ENCODE results near the gene CAMKK1. TPM values are rescaled to one million over a fixed set of nuclear protein-coding genes. Genes with fewer than 3 reads are reported as not detected.

The CAMKK1 gene
- 3.2 and 5.1 TPM in 2 replicates for total RNA-seq

GRCh38 chr17:3893003-3893719 lies at the start of gene CAMKK1:
TSS of gene CAMKK1 (minus strand) at chr17:3893053. CDS start at chr17:3885687, 7,366 bp downstream.

GRCh38 chr17:3915995-3916696 lies 23.3 kb upstream of the CAMKK1 start, which contains the start of gene P2RX1:
TSS of gene P2RX1 (minus strand) at chr17:3916465. CDS start at chr17:3916225, 240 bp downstream.

DNA sequence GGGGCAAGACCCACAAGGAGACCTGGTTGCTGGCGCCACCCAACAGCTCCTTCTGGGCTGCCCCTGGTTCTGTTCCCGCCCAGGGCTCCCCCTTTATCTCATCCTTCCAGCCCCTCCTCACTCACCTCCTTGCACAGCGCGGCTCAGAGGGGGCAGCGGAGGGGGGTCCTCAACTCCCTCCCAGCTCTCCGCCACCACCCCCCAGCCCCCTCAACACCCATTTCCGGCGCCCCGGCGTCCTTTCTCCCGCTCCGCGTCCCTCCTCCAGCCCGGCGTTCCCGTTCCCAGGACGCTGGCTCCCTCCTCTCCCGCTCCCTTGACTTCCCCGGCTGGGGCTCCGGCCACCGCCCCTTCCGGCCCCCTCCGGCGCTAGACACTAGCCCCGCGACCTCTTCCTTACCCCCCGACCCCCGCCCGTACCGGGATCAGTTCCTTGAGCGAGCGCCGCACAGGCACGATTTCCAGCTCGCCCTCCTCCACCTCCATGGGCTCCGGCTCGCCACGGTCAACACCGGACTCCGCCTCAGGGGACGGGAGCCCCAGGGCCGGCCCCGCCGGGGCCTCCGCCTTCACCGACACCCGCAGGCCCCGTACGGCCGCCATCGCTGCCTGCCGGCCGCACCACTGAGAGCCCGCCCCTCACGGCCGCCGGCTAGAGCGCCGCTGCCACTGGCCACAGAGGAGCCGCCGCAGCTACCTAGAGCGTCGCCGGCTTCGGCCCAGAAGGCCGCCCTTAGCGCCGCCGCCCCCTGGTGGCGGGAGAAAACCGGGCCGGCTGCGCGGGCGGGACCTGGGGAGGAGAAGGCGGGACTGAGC lies 47.0 kb downstream of the CAMKK1 start, which contains the start of gene NCBP3:
NCBP3 (minus strand) TSS at position 626 of the 816 bp plus-strand sequence; CDS start at position 603, 23 bp downstream.

Other genes starting within 250 kb of the CAMKK1 start
- 196 and 295 TPM in 2 replicates for gene TAX1BP3, start 224.5 kb downstream of the CAMKK1 start, total RNA-seq
- gene EMC6, start 224.2 kb downstream of the CAMKK1 start, total RNA-seq = 25.3 and 25.4 TPM in 2 replicates
- 2.1 and 3.6 TPM in 2 replicates for gene P2RX5, start 196.9 kb downstream of the CAMKK1 start, total RNA-seq
- gene HASPIN, start 169.2 kb downstream of the CAMKK1 start, total RNA-seq = 0.43 and 2.2 TPM in 2 replicates
- gene ITGAE, start 91.9 kb downstream of the CAMKK1 start, total RNA-seq = 4.6 and 10.0 TPM in 2 replicates
- 8.5 and 12.5 TPM in 2 replicates for gene NCBP3, start 46.8 kb downstream of the CAMKK1 start, total RNA-seq
- not detected in 2 replicates for gene P2RX1, start 23.4 kb upstream of the CAMKK1 start, total RNA-seq
- 0.48 TPM in 1 of 2 replicates, not detected in the other for gene ATP2A3, start 71.4 kb upstream of the CAMKK1 start, total RNA-seq
- gene ZZEF1, start 250.0 kb upstream of the CAMKK1 start, total RNA-seq = 15.8 and 18.1 TPM in 2 replicates

All from tracheal epithelial cell (primary cell).